OCI-M2 (cell line): ENCODE results near the gene DCBLD1.

Source experiments
- DNase-seq: peaks from one replicate; lab custom pipeline; 2025; ENCODE audit not compliant: unreplicated experiment; lab: John Stamatoyannopoulos, UW

The DCBLD1 gene

DNA sequence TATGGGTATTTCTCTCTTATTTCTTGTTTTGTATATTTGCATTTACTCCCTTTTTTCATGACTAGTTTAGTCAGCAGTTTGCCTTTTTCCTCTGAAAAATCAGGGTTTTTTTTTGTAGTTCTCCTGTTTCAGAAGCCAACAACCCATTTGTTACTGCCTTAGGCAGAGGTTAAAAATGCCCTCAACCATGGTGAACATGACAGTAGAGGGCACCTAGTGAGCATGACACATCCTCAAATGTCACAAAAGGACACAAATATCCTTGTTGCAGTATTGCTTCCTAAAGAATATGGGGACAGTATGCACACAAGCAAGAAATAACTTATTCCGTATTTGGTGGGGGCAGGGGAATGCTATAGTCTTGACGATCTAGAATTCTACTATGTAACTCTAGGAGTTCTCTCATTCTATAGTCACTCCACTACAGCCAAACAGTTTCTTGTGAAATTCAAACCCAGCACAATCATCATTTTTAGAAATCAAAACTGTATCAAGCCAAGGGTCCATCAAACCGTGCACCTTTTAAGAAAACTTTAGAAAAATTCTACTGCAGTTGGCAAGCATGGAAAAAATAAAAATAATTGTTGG is 72.9 kb downstream of the DCBLD1 start:
- DNase-seq: no peak

DNA sequence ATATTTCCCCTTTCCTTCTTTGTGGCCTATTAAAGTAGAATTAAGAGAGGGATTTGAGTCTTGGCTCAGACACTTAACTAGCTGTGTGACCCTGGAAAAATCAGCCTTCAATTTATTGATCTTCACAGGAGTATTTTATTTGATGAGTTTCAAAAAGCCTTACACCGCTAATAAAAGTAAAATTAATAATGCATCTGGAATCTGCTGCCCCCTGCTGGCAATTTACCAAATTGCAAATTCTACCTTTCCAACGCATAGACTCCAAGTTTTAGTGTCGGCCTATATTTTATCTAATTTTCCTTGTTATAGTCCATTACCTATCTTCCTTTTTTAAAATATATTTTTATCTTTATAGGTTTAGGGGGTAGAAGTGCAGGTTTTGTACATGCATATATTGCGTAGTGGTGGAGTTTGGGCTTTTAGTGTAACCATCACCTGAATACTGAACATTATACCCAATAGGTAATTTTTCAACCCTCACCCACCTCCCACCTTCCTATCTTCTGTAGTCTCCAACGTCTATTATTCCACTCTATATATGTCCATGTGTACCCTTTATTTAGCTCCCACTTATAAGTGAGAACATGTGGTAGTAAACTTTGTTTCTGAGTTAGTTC is 73.5 kb downstream of the DCBLD1 start:
- DNase-seq: no peak

DNA sequence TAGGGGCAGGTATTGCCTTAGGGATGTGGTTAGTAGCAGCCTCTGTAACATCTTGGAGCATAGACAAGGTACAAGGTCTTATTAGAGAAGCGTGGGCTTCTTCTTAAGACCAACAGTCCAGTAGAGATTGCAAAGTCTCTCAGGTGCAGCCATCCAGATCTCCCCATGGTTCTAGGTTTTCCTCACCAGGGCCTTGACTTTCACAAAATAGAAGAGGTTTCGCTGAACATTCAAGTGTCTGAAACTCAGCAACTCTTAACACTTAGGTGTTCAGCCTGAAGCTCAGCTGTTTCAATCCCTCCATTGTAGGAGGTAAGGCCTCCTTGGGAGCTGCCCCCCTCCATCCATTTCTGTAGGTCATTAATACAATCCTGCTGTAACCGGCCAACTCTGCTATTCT is 75.5 kb downstream of the DCBLD1 start:
- no peak for DNase-seq

DNA sequence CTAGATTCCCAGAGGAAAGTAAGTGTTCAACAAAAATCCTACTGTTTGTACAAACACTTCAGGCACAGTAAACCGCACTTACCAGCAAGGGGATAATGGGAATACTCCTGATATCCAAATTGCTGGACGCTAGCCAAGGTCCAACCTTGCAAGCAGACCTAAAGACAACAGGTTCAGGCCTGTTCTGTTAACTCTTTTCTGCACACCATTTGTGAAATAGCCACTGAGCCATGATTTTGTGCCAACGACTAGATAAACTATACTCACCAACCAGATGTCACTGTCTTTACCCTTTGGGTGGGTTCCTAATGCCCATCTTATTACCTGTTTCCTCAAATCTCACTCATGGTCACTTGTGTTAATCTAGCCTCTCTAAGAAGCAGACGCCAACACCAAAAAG is 76.3 kb downstream of the DCBLD1 start:
- DNase-seq: no peak

DNA sequence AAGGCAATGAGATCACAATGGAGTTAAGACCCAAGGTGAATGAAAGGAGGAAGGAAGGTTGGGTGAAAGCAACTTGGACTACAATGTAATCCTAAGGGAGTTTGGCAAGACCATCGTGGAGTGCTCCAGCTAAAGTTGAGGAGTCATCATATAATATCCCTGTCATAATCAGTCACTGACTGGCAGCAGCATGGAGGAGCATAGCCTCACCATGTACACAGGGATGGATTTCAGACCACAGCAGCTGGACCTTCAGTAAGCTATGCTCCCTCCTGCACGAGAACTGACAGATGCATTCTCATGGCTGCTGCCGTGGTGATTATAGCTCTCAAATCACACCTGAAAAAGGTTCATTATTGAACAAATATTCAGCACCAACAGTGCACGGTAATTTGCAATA is 76.8 kb downstream of the DCBLD1 start:
- DNase-seq: no peak

DNA sequence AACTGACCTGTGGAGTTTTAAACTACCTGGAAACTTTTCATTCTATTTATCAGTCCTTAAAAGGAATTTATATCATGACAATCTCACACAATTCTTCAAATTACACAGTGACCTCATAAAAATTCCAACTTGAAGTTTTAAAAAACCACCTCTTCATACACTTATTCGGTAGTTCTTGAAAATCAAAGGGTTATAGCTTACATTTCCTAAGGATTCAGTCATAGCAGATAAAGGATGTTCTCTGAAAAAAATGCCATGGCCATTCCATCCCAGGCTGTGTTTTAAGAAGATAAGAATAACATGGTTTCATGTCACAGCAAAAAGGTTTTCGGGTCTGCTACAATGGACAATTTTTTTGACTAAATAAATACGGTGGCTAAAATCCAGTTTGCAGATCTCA is 78.7 kb downstream of the DCBLD1 start:
- no peak for DNase-seq

DNA sequence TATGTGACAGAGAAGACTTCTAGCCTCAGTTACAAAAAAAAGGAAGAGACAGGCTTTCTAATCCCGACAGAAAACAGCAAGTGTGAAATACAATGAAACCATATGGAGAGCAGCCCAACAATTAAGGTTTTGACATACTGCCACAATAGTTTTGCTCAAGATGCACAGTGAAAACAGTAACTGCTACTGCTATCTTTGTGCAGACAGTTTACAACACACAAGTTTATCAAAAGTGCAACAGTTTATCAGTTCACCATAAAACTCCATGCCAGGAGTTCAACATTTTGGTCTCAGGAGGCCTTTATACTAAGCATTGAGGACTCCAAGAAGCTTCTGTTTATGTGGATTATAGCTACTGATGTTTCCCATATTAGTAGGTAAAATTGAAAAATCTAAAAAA is 82.2 kb downstream of the DCBLD1 start:
- no peak for DNase-seq

DNA sequence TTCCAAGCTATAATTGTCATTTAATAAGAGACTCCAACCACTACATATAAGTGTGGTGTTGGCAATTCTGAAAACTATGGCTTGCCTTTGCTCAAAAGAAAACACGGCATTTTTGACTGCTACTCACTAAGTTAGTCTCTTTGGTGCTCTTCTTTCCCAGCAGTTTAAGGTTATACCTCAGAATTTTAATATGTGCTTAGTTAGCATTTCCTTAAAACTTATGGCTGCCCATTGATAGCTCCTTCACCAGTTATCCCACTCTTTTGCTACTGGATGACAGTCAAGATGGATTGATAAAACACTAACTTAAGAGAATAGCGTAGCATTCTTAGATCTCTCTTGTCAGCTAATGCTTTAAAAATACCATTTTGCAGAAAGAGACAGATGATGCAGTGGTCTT is 85.8 kb downstream of the DCBLD1 start:
- no peak for DNase-seq

DNA sequence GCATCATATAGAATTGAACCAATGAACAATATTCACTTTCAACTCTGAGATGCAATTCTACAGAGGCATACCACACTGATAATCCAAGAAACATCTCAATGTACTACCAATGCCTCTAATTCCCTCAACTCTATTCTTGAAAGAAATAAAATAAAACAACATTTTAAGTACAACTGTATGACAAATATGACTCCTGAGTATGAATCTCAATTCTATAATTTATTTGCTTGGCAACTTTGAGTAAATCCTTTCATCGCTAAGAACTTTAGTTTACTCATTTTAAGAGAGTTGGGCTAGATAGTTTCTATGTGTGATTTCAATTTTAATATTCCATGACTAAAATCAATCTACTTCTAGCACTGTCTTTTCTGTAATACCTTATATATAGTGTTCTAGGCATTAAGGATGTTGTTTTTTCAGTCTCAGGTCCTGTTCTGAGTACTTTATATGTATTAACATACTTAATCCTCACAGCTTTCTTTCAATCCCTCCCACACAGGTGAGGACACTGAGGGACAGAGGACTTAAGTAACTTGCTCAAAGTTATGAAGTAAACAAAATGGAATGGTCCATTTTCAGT is 86.4 kb downstream of the DCBLD1 start:
- no peak for DNase-seq

DNA sequence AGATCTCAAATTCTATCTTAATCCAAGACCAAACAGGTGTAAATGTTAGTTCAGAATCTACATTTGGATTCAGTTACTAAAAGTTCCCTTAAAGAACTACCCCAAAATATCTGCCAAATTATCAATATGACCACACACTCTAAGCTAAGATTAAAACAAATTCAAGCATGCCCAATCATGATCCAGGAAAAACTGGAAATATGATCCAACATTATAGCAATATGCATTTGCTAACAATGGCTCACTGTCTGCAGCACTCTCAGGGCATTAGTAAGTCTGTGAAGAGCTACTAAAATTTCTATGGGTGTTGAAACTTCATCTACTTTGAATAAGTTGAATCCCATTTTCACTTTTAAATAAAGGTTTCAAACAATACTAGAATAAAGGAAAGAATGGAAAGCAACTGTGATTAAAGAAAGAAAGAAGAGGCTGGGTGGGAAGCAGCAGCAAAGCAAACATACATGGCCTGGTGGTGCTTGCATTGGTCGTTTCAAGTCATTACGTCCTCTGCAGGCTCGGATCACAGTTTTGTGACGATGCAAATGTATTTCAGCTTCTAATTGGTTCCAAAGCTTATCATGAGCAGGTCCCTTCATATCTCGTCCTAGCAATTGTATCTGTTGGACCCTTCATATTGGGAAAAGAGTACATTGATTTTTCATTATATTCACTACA is 90.7 kb downstream of the DCBLD1 start:
- DNase-seq: no peak

DNA sequence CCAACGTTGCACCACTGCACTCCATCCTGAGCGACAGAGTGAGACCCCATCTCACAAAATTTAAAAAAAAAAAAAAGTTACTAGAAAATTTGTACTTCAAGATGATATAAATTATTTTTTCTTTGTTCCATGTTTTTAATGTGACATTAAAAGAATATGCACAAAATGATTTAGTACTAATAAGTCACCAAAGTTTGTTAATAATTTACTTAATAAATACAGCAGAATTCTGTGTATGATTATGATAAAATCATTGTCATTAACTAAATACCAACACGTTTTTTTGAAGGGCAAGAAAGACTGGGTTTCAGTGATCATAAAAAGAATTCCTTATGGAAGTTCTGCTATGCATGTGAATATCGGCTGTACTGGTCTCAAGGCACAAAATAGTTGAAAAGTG is 91.7 kb downstream of the DCBLD1 start:
- DNase-seq: no peak

DNA sequence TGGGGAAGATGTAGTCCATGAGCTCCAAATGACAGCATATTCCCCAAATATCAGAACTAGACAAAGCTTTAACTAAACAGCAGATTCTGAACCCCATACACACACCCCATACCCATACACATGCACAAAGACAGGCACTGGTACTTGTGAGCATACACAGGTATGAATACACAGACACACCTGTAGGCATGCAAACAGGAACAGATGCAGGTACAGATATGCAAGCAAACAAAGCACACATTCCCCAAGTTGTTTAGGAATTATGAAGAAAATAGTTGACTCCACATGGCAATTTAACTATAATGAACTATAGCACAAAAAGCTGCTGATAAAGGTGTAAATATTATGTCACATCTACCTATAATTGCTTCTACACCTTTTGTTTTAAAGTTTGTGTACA is 103.2 kb downstream of the DCBLD1 start:
- DNase-seq: no peak

DNA sequence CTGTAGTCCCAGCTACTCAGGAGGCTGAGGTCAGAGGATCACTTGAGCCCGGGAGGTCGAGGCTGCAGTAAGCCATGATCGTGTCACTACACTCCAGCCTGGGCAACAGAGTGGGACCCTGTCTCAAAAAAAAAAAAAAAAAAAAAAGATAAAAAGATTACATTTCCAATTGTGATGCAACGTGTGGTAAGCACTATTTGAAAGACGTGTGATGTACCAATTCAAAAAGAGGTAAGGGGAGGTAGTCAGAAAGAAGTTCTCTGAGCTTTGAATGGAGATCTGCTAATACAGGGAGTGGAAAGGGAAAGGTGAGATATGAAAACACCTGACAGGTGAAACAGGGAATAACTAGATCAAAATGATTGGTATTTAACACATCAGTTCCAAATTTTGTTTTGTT is 108.0 kb downstream of the DCBLD1 start:
- DNase-seq: no peak

DNA sequence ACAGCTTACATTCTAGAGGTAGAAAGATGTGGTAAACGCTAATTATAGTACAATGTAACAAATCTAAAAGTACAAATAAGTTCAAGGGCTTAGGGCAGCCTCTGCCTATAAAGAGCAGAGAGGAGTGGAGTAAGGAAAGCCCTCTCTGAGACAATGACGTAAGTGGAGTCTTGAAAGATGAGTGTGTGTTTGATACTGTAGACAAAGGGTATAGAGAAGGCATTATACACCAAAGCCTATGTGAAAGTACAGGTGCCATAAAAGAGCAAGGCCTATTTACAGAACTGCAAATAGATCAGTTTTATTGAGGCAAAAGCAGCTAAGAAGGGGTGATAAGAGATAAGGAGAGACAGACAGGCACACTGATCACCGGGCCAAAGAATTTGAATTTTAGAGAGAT is 108.9 kb downstream of the DCBLD1 start:
- DNase-seq: no peak

DNA sequence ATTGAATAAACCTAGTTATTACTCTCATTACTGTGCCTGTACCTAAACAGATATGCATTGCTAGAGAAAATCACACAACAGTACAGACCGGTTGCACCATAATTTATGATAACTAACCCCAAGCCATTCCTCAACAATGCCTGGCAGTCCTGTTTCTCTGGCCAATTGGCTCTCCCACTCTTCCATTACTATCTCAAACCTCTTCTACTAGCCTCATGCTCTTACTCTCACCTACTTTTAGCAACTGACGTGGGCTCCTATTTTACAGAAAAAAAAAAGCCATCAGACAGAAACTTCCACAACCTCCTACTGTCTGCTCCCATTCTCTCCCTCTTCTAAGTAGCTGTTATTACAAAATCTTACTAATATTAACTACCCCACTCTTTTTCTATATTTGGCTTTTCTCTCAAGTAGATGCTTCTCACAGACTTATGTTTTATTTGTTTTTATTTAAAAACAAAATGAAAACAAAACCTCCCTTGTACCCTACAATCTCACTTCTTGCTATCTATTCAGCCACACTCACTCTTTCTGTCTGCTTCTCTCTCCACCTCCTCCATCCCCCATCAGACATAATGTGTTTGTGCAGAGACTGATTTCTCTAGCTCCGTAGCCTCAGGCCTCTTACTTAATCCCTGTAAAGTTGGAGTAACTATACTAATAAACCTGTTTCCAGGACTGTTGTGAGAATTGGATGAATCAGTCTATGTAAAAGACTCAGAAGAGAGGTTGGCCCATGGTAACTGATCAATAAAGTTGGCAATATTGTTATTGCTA is 110.7 kb downstream of the DCBLD1 start:
- no peak for DNase-seq

DNA sequence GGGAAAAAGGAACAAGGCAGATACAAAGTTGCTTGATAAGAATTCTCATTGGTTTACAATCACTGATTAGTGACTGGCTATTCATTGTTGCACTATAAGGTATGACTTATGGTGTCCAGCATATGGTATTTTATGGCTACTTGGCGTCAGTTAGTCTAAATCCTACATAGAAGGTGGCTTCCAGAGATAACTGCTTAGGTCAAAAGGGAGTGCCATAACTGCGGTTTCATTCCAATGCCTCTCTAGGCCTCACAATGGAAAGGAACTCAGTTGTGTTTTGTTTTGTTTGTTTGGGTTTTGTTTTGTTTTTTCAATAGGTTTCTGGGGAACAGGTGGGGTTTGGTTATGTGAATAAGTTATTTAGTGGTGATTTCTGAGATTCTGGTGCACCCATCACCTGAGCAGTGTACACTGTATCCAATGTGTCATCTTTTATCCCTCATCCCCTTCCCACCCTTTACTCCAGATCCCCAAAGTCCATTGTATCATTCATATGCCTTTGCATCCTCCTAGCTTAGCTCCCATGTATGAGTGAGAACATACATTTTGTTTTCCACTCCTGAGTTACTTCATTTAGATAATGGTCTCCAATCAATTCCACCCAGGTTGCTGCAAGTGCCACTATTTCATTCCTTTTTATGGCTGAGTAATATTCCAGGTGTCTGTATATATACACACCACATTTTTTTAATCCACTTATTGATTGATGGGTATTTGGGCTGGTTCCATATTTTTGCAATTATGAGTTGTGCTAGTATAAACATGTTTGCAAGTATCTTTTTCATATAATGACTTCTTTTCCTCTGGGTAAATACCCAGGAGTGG is 112.8 kb downstream of the DCBLD1 start:
- DNase-seq: no peak

DNA sequence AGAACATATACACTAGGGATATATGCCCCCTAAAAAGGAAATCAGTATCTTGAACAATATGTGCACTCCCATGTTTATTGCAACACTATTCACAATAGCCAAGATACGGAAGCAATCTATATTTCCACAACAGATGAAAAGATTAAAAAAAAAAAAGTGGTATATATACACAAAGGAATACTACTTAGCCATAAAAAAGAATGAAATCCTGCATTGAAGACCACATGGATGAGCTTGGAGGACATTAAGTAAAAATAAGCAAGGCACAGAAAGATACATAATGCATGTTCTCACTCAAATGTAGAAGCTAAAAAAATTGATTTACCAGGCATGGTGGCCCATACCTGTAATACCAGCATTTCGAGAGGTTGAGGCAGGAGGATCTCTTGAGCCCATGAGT is 115.3 kb downstream of the DCBLD1 start:
- DNase-seq: no peak
